Pancreas (tissue), 10 donors: ENCODE measurements around the gene MOK. TPM values are rescaled to one million over a fixed set of nuclear protein-coding genes. Genes with fewer than 3 reads are reported as not detected.

Source experiments
- ATAC-seq, 4 donors: fragments of 200-7000 bp; cut with Tn5 transposase; one replicate each; pipeline versions ENCODE4 v1.8.0 to v1.9.1; 2020; ENCODE audit warnings: mild to moderate bottlenecking in 4 of 4, moderate library complexity in 4 of 4
- DNase-seq, 6 donors: peaks; one replicate each; pipeline ENCODE4 v3.0.0-alpha.2; 2020
- FAIRE-seq: peaks from 2 replicates; lab custom pipeline; 2012; peaks lifted over from hg19 to GRCh38; lab: Jason Lieb, UNC
- H3K27ac ChIP-seq, 4 donors: fragments of 200-600 bp; sonication (generic); 1 replicate in 3 of 4; 2 replicates in 1 of 4; pipeline versions ENCODE4 v1.5.0 to v1.8.0; 2020
- H3K27me3 ChIP-seq, 4 donors: fragments of 200-600 bp; one replicate each; pipeline ENCODE4 v1.8.0; 2021
- H3K36me3 ChIP-seq, 3 donors: fragments of 200-600 bp; sonication (generic) in 1 of 3; one replicate each; pipeline versions ENCODE4 v1.5.0 to v1.8.0; 2020 to 2021
- H3K4me1 ChIP-seq, 3 donors: fragments of 200-600 bp; one replicate each; pipeline ENCODE4 v1.8.0; 2021
- H3K4me3 ChIP-seq, 4 donors: fragments of 200-600 bp; sonication (generic) in 2 of 4; one replicate each; pipeline versions ENCODE4 v1.5.0 to v1.8.0; 2020 to 2021
- H3K9me3 ChIP-seq, 4 donors: fragments of 200-600 bp; one replicate each; pipeline ENCODE4 v1.8.0; 2021
- CTCF ChIP-seq, 4 donors: fragments of 200-600 bp; sonication (generic) in 3 of 4; IDR thresholded peaks; one replicate each; pipeline versions ENCODE4 v1.5.0 to v1.8.0; 2021; ENCODE audit warnings: antibody characterized with exemption in 4 of 4
- WGBS, 2 donors: extraction: QIAGEN DNeasy Blood & Tissue Kit; methylation state at CpG; one replicate each; pipeline ENCODE4 v1.1.7; 2013; 5-methylcytosine and 5-hydroxymethylcytosine counted together
- intact Hi-C, 3 donors: fragments of 100-400 bp; cut with DNase I; formaldehyde crosslinking; loops; one replicate each; pipeline versions ENCODE4 v1.11.1 to v1.14.2; 2022
- polyA plus RNA-seq, 2 donors: library from polyadenylated mRNA; stranded (reverse); fragments of 200-250 nt; gene quantifications; one replicate each; pipeline ENCODE4 v1.2.3, GENCODE V29; 2013
- total RNA-seq, 6 donors: library from RNA; stranded (reverse); fragmentation: NEBNext Ultra II Directional in 4 of 6; extraction: Animal tissue kit (Norgen Biotek cat#: 25700) in 4 of 6; gene quantifications; one replicate each; pipeline versions ENCODE4 v1.2.1 to v1.2.4, GENCODE V29; 2021 to 2023
- donor health status: healthy with polysubstance abuse.
- donor health status: DM: no; HTN: no; CAD: no; lungs with moderate emphysema.
- donor health status: DM: no; HTN: no; CAD: no.
- donor health status: control.
- donor health status: control.
- donor health status: Bipolar disorder and iron deficiency.
- donor health status: DM: yes; HTN: yes; CAD: no.
- donor health status: DM: no; HTN: no; CAD: no.
- donor health status: DM: no; HTN: no; CAD: no.
- donor health status: DM: yes; HTN: yes; CAD: no.

Gene MOK
- total and polyA plus RNA-seq, 8 donors: 7.7 to 35.9 (median 9.4) TPM

- DNase-seq: no peak
- intact Hi-C loops: no loop called here
- Histone ChIP-seq H3K9me3 (no peaks in the 10 kb centered on the region), H3K27me3 (no peaks in the 10 kb centered on the region), H3K36me3 (no peaks in the 10 kb centered on the region), H3K4me1 (peaks cover 11 to 35% (median 34%) of the 10 kb centered on the region in 3 donors), H3K27ac (peak overlapping the region in 2 of 4 donors; percentile 48 to 57), H3K4me3 (no peak overlapping the region)
- 38 to 39% methylated on average over 3 of the region's 3 CpGs for WGBS, 2 donors
- TF ChIP-seq CTCF (IDR thresholded peaks at IDR 0.05): no peak
- no peak for FAIRE-seq
- ATAC-seq: peak; percentile 55 to 82 (median 59)
Measured at GRCh38 chr14:102187044-102187443, 117.9 kb downstream of the MOK start.

GRCh38 chr14:102185360-102185759 lies 119.6 kb downstream of the MOK start:
- H3K36me3 ChIP-seq: no peaks in the 10 kb centered on the region
- intact Hi-C loops: no loop called here
- no peak overlapping the region for H3K27ac ChIP-seq
- FAIRE-seq (no peak), ATAC-seq (peak in 1 of 4 donors; percentile 20), DNase-seq (no peak)
- no peak for TF ChIP-seq CTCF (IDR thresholded peaks at IDR 0.05)
- peaks cover 2 to 21% (median 21%) of the 10 kb centered on the region in 3 donors for H3K4me1 ChIP-seq
- H3K9me3 ChIP-seq: no peaks in the 10 kb centered on the region
- no peaks in the 10 kb centered on the region for H3K27me3 ChIP-seq
- no peak overlapping the region for H3K4me3 ChIP-seq
- 86 to 91% methylated on average over 8 of the region's 8 CpGs for WGBS, 2 donors

- no peak for ATAC-seq
- H3K4me1 ChIP-seq: peaks cover 0 to 16% (median 15%) of the 10 kb centered on the region in 3 donors
Measured at GRCh38 chr14:102184316-102185035, 120.5 kb downstream of the MOK start.

GRCh38 chr14:102183886-102184285 lies 121.1 kb downstream of the MOK start:
- Histone ChIP-seq H3K9me3 (no peaks in the 10 kb centered on the region), H3K4me3 (no peak overlapping the region), H3K27ac (no peak overlapping the region), H3K36me3 (no peaks in the 10 kb centered on the region), H3K4me1 (peaks cover 0 to 15% (median 14%) of the 10 kb centered on the region in 3 donors), H3K27me3 (no peaks in the 10 kb centered on the region)
- intact Hi-C loops: no loop called here
- TF ChIP-seq CTCF (IDR thresholded peaks at IDR 0.05): no peak
- WGBS, 2 donors: 97 to 99% methylated on average over 3 of the region's 3 CpGs
- DNase-seq: no peak
- FAIRE-seq: no peak
- no peak for ATAC-seq

More at GRCh38 chr14:102184316-102185035, 120.5 kb downstream of the MOK start:
- Histone ChIP-seq H3K27me3 (no peaks in the 10 kb centered on the region), H3K27ac (no peak overlapping the region), H3K9me3 (no peaks in the 10 kb centered on the region), H3K4me3 (no peak overlapping the region), H3K36me3 (no peaks in the 10 kb centered on the region)
- FAIRE-seq (no peak), DNase-seq (no peak)
- intact Hi-C loops: no loop called here
- no peak for TF ChIP-seq CTCF (IDR thresholded peaks at IDR 0.05)
- 90% methylated on average over 14 of the region's 14 CpGs for WGBS, 2 donors
